A673 (cell line): ENCODE data around the gene PARD6B.

Experiments used
- EZH2 ChIP-seq: fragments of 200-600 bp; sonication (generic); IDR thresholded peaks from 2 replicates; pipeline ENCODE4 v1.6.1; 2017; ENCODE audit warnings: borderline replicate concordance, low read depth, mild to moderate bottlenecking, mixed read lengths, antibody characterized with exemption, low read length; ENCODE audit not compliant: poor library complexity, severe bottlenecking
- TF ChIP-seq, protein P1 (sequence below): fragments of 300-800, 200-600 bp; sonication (generic); conservative IDR thresholded peaks from 2 replicates; pipeline ENCODE4 v1.5.1; 2017; ENCODE audit warnings: low read depth, mild to moderate bottlenecking, antibody characterized with exemption, low read length, moderate library complexity, mixed read lengths

DNA sequence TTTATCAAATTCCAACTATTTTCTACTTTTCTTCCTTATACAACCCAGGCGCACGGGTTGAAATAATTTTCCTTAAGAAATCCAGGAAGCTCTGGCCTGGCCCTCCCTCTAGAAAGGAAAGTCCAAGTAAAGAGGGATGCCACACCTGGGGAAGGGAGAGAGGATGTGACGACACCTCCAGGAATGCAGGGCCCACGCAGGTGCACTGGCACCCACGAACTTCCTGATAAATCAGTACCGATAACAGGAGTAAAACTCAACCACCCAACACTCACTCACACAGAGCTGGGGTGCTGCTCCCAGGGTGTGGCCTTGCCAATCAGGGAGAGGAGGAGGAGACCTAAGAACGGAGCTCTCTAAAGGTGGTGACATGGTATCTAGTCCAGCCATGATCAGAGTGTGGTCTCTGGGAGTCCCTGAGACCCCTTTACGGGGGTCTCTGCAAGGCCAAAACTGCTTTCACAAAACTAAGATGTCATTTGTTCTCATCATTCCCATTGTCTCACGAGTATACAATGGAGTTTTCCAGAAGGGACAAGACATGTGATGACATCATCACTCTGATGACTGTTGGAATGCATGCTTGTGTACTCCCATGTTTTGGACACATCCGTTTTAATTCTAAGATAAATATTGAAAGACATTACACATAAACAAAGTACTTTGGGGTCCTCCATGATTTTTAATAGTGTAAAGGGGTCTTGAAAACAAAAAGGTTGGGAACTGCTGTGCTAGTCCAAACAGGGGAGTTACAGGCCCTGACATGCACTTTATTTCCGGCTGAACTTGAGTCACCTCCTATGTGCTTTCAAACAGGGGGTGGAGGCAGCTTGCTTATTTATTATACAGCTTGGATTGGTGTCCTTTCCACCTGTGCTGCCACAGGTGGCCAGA is 2.2 kb upstream of the PARD6B start:
- TF ChIP-seq, protein P1, sequence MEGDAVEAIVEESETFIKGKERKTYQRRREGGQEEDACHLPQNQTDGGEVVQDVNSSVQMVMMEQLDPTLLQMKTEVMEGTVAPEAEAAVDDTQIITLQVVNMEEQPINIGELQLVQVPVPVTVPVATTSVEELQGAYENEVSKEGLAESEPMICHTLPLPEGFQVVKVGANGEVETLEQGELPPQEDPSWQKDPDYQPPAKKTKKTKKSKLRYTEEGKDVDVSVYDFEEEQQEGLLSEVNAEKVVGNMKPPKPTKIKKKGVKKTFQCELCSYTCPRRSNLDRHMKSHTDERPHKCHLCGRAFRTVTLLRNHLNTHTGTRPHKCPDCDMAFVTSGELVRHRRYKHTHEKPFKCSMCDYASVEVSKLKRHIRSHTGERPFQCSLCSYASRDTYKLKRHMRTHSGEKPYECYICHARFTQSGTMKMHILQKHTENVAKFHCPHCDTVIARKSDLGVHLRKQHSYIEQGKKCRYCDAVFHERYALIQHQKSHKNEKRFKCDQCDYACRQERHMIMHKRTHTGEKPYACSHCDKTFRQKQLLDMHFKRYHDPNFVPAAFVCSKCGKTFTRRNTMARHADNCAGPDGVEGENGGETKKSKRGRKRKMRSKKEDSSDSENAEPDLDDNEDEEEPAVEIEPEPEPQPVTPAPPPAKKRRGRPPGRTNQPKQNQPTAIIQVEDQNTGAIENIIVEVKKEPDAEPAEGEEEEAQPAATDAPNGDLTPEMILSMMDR = no peak
- no peak for TF ChIP-seq EZH2
